Stimulated activated CD4-positive, alpha-beta T cell treated with anti-CD3 and anti-CD28 coated beads, Interleukin-15, amount 100 ng/mL, for 24 hours (primary cell): Measurements from ENCODE around the gene MLC1.

Experiments used
- DNase-seq: peaks from one replicate; pipeline ENCODE4 v3.0.0-alpha.2; 2020

MLC1 gene

GRCh38 chr22:50014053-50014501 is 71.1 kb downstream of the MLC1 start:
- DNase-seq, result no peak

- DNase-seq, result no peak
Measured at GRCh38 chr22:50012211-50013181, 72.7 kb downstream of the MLC1 start, which contains the start of gene IL17REL. Gene IL17REL (minus strand): TSS chr22:50012765. CDS start chr22:50012646, 119 bp downstream.

- DNase-seq, result no peak
Measured at GRCh38 chr22:50011447-50012210, 73.6 kb downstream of the MLC1 start.

GRCh38 chr22:50010676-50011446 is 74.4 kb downstream of the MLC1 start:
- peak; percentile 51 for DNase-seq

- no peak for DNase-seq
Measured at GRCh38 chr22:50009765-50010675, 75.2 kb downstream of the MLC1 start.
